ENCODE results near the gene HPD.

The HPD gene

GRCh38 chr12:121828826-121829225 is 29.8 kb downstream of the HPD start:
- no peak for DNase-seq (ENCODE audit: low read depth)

GRCh38 chr12:121828306-121828705 is 30.4 kb downstream of the HPD start:
- DNase-seq (ENCODE audit: low read depth) = no peak

DNA sequence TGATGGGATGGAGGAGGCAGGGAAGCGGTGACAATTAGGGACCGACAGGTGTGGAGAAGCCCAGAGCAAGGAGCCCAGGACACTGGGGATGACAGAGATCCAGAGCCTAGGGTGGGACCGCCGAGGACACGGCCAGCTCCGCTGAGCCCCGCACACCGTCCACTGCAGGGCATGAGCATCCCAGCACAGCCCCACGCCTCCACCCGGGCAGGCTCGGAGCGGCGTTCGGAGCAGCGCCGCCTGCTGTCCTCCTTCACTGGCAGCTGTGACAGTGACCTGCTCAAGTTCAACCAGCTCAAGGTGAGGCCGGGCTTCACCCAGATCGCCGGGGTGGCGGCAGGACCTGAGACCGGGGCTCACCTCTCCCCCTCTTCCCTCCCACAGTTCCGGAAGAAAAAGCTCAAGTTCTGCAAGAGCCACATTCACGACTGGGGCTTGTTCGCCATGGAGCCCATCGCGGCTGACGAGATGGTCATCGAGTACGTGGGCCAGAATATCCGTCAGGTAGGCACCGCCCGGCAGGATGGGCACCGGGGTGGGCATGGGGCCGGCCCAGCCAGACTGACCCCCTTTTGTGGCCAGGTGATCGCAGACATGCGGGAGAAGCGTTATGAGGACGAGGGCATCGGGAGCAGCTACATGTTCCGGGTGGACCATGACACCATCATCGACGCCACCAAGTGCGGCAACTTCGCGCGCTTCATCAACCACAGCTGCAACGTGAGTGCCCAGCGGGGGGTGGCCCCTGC is 31.1 kb downstream of the HPD start:
- DNase-seq (ENCODE audit: low read depth) = no peak

DNA sequence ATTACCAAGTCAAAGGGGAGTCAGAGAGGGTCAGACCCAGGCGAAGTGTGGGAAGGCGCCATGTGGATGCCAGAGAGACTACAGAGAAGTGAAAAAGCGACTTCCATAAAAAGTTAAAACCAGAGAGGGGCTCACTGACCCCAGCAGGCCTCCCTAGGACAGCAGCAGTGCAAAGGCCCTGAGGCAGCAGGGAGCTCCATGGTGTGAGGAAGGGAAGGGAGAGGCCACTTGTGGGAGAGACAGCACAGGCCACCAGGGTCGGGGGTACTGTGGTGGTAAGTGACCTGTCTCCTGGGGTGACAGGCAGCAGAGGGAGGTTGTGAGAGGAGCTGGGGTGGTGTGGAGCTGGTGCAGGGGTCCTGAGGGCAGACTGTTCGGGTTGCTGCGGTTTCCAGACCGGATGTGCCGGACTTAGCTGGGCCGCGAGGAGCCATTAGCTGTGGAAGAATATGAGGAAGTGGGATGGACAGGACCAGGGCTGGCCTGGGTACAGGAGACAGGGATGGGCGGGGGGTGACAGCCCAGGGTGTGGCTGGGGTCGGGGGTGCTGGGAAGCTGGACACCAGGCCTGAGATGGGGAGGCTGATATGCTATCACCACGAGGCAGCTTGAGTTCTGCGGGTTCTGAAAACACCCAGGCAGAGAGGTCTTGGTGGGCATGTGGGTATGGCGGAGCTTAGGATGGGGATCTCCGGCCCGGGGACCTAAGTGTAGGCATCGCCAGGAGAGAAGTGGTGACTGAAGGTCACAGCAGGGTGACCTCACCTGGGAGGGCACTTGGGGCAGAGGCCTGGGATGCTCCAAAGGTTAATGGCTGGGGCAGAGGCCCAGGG is 32.1 kb downstream of the HPD start:
- no peak for DNase-seq (ENCODE audit: low read depth)

GRCh38 chr12:121825041-121825523 is 33.6 kb downstream of the HPD start:
- no peak for DNase-seq (ENCODE audit: low read depth)

GRCh38 chr12:121823727-121824115 is 34.9 kb downstream of the HPD start:
- no peak for DNase-seq (ENCODE audit: low read depth)

DNA sequence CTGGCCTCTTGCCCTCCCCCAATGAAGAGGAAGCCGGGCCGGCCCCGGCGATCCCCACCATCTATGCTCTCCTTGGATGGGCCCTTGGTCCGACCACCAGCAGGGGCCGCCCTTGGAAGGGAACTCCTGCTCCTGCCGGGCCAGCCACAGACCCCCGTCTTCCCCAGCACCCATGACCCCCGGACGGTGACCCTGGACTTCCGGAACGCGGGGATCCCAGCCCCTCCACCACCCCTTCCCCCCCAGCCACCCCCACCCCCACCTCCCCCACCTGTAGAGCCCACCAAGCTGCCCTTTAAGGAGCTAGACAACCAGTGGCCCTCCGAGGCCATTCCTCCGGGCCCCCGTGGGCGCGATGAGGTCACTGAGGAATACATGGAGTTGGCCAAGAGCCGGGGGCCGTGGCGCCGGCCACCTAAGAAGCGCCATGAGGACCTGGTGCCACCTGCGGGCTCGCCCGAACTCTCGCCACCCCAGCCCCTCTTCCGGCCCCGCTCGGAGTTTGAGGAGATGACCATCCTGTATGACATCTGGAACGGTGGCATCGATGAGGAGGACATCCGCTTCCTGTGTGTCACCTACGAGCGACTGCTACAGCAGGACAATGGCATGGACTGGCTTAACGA is 35.4 kb downstream of the HPD start:
- DNase-seq (ENCODE audit: low read depth) = no peak

GRCh38 chr12:121822393-121823100 is 36.1 kb downstream of the HPD start:
- DNase-seq (ENCODE audit: low read depth) = no peak

DNA sequence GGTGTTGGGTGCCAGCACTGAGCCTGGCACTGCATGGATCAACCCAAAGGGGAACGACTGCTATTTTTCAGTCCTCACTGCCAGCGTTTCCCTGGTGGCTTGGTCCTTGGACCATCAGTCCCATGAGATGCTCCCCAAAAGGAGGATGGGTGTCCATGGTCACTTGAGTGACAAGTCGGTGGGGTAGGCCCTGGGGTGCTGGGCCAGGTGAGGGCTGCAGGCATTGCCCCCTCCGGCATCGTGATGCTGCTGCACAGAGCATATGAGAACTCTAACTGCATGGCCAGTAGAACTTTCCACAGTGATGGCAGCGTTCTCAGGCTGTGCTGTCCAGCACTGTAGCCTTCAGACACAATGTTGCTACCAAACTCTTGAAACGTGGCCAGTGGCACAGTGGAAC is 38.6 kb downstream of the HPD start:
- DNase-seq (ENCODE audit: low read depth) = no peak

DNA sequence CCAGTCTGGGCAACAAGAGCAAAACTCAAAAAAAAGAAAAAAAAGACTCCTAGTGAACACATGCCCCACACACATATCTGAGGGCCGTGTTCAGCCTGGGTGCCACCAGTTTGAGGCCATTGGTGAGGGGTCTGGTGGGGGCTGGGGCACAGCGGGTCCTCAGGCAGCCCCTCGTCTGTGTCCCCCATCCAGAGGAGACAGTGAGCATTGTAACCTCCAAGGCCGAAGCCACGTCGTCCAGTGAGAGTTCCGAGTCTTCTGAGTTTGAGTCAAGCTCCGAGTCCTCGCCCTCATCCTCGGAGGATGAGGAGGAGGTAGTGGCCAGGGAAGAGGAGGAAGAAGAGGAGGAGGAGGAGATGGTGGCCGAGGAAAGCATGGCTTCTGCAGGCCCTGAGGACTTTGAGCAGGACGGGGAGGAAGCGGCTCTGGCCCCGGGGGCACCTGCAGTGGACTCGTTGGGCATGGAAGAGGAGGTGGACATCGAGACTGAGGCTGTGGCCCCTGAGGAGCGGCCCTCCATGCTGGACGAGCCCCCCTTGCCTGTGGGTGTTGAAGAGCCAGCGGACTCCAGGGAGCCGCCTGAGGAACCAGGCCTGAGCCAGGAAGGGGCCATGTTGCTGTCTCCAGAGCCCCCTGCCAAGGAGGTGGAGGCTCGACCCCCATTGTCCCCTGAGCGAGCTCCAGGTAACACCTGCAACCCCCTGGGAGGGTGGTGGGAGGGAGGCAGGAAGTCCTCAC is 39.3 kb downstream of the HPD start:
- DNase-seq (ENCODE audit: low read depth) = no peak

DNA sequence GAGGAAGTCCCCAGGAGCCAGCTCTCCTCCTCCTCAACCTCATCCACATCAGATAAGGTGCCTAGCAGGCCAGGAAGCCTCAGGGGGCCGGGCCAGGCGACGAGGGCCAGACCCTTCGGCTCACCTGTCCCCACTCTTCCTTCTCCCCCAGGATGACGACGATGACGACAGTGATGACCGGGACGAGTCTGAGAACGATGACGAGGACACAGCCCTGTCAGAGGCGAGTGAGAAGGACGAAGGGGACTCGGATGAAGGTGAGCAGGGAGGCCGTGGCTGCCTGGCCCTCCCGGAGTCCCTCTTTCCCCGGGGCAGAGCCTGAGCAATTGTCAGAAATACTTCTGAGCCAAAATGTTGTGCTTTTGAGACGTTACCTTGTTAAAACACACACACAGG is 41.0 kb downstream of the HPD start:
- DNase-seq (ENCODE audit: low read depth) = no peak

DNA sequence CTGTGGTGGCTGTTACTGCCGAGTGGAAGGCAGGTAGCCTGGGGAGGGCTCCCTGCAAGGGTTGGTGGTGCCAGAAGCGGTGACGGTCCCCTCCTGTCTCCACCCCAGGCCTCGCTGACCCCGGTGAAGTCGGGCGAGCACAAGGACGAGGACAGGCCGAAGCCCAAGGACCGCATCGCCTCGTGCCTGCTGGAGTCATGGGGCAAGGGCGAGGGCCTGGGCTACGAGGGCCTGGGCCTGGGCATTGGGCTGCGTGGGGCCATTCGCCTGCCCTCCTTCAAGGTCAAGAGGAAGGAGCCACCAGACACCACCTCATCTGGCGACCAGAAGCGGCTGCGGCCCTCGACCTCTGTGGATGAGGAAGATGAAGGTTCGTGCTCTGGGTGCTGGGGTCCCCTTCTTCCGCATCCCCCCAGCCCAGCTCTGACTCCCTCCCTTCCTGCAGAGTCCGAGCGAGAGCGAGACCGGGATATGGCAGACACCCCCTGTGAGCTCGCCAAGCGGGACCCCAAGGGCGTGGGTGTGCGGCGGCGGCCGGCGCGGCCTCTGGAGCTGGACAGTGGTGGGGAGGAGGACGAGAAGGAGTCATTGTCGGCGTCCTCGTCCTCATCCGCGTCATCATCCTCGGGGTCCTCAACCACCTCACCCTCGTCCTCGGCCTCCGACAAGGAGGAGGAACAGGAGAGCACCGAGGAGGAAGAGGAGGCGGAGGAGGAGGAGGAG is 41.6 kb downstream of the HPD start:
- DNase-seq (ENCODE audit: low read depth) = no peak

GRCh38 chr12:121815263-121815662 is 43.4 kb downstream of the HPD start:
- no peak for DNase-seq (ENCODE audit: low read depth)

DNA sequence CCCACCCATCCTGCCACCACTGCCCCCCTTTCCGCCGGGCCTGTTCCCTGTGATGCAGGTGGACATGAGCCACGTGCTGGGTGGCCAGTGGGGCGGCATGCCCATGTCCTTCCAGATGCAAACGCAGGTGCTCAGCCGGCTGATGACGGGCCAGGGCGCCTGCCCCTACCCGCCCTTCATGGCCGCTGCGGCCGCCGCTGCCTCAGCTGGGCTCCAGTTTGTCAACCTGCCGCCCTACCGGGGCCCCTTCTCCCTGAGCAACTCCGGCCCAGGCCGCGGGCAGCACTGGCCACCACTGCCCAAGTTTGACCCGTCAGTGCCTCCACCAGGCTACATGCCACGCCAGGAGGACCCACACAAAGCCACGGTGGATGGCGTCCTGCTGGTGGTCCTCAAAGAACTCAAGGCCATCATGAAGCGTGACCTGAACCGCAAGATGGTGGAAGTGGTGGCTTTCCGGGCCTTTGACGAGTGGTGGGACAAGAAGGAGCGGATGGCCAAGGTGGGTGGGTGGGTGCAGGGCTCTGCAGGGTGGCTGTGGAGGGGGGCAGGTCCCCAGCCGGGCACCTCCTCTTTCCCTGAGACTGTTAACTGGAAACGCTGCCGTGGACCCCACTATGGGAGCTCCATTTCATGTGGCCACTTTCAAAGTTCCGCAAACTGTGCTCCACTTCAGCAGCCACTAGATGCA is 44.1 kb downstream of the HPD start:
- no peak for DNase-seq (ENCODE audit: low read depth)

DNA sequence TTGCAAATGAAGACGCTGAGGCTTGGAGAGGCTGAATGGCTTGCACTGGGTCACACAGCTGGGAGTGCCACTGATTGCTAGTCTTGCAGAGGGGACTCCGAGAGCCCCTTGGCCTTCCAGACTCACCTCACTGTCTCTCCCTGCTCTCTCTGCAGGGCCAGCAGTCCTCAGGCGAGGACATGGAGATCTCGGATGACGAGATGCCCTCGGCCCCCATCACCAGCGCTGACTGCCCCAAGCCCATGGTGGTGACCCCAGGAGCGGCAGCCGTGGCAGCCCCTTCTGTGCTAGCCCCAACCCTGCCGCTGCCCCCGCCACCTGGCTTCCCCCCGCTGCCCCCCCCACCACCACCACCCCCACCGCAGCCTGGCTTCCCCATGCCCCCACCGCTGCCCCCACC is 44.7 kb downstream of the HPD start:
- DNase-seq (ENCODE audit: low read depth) = no peak

DNA sequence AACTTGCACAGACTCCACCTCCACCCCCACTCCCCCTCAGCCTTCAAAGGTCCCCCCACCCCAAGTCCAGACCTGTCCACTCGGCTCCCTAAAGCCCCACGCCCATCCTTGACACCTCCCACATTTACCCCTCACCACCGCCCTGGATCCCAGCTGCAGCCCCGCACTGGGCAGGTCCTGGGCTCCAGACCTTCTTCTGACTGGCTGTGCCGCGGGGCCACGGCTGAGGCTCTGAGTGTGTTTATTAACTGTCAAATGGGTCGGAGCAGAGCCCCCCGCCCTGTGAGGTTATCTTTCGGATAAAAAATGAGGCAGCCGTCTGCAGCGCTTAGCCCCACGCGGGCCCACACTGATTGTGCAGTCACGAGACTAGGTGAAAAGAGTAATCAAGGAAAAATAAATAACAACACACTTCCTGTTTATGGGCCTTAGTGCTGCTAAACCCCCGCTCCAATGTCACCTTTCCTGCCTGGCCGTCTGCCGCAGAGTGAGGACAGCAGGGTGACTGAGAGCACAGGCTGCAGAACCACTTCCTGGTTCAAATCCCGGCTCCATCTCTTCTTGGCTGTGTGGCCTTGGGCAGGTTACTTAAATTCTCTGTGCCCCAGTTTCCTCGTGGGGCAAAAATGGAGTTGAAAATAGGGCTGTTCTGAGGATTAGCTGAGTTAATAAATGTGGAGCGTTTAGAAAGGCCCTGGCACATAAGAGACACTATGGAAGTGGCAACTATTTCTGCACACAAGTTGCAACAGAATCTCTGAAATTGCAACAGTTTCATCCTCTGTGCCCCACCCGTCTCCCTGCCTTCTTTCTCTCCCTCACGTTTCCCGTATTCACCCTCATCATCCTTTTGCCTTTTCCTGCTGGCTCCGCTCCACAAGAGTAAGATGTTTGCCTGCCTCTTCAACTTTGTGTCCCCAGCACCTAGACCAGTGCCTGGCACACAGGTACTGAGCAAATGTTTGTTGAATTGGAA is 45.5 kb downstream of the HPD start:
- DNase-seq (ENCODE audit: low read depth) = no peak

DNA sequence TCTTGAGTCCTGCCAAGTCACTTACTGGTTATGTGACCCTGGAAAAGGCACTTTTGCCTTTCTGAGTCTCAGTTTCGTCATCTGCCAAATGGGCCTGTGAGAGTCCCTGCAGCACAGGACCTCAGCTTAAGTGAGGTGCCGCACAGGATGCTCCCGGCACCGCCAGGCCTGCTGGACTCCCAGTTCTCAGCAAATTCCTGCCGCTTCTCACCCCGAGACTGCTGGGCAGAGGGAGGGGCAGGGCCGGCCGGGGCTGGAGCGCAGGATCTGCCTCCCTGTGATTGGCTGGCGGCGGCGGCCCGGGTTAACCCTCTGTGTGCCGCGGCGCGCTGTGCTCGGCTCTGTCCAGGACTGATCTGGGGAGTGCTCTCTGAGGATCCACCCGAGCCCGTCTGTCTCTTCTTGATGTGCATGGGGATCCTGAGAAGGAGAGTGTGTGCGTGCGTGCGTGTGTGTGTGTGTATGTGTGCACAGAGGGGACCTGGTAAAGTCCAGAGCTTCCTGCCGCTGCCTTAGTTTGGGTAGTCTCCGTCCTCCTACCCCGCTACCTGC is 46.3 kb downstream of the HPD start:
- DNase-seq (ENCODE audit: low read depth) = no peak

DNA sequence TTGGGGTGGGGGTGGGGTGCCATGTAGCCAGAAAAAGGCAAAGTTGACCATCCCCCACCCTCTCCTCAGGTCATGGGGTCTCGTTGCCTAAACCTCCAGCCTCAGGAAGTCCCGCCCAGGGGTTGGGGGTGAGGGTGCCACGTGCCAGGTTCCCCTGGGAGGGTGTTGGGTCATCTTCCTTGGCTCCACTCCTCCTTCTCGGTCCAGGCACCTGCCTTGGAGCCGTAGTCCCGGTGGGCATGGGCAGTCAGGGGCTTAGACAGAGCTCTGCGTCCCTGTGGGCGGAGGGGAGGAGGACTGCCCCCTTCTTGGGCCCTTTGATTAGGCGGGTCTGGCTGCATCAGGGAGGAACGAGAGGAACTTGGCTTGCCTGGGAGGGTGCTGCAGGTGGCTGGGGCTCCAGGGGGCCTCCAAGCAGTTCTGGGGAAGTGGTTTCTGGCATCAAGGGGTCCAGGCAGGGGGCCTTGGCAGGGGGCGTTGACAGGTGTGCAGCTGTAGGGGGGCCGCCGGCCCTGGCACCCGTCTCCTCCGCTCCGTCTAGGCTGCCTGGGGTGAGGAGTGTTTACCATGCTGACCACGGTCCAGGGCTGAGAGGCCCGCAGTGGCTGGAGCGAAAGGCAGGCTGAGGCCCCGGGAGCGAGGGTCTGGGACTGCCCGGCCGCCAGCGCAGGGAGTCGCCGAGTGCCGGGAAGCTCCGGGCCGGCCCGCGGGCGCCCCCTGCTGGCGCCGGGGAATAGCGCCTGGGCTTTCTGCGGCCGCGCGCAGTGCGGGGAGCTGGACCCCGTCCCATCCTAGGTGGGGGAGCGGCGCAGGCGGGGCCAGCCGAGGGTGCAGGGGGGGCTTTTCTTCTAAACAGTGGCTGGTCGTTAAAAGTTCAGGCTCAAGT is 47.0 kb downstream of the HPD start:
- DNase-seq (ENCODE audit: low read depth) = no peak

Measured in activated T-helper 1 cell treated with Interleukin-2 at 50 U/mL for 16 hours (primary cell).